Hepatic stellate cell (primary cell): ENCODE data around the gene ESRRA.
"Not testable (repeated sequence)": the region's sequence is repeated elsewhere in the genome, so short reads cannot be mapped to it uniquely, and the experiment has no call there.

Experiments used
- DNase-seq: peaks from one replicate; pipeline ENCODE4 v3.0.0; 2011; ENCODE audit warnings: low spot score

Gene ESRRA

GRCh38 chr11:64292460-64293254 is 12.7 kb upstream of the ESRRA start:
- DNase-seq: no peak

- DNase-seq: peak; percentile 63
Observed at GRCh38 chr11:64294774-64295173, 10.6 kb upstream of the ESRRA start.

GRCh38 chr11:64295760-64296159 is 9.6 kb upstream of the ESRRA start:
- DNase-seq: no peak

- no peak for DNase-seq
Observed at GRCh38 chr11:64296236-64296635, 9.1 kb upstream of the ESRRA start.

- no peak for DNase-seq
Observed at GRCh38 chr11:64296830-64297698, 8.3 kb upstream of the ESRRA start.

- DNase-seq: no peak
Observed at GRCh38 chr11:64297699-64298358, 7.5 kb upstream of the ESRRA start.

GRCh38 chr11:64298966-64299846 is 6.1 kb upstream of the ESRRA start:
- DNase-seq: no peak

- DNase-seq: no peak
Observed at GRCh38 chr11:64299847-64300648, 5.3 kb upstream of the ESRRA start, which contains the start of gene CATSPERZ. CATSPERZ (plus strand) TSS chr11:64300358; CDS start chr11:64300411, 53 bp downstream.

GRCh38 chr11:64303109-64304031 is 2.0 kb upstream of the ESRRA start:
- DNase-seq: no peak

- no peak for DNase-seq
Observed at GRCh38 chr11:64304032-64304315, 1.4 kb upstream of the ESRRA start.

GRCh38 chr11:64304316-64305072 is 830 bp upstream of the ESRRA start:
- DNase-seq: peak; percentile 95

- DNase-seq: no peak
Observed at GRCh38 chr11:64305691-64306562, 603 bp downstream of the ESRRA start.

GRCh38 chr11:64306563-64306875 is 1.2 kb downstream of the ESRRA start:
- no peak for DNase-seq

GRCh38 chr11:64306876-64307622 is 1.7 kb downstream of the ESRRA start:
- DNase-seq: no peak

GRCh38 chr11:64307795-64308194 is 2.5 kb downstream of the ESRRA start:
- DNase-seq: not testable (repeated sequence)

GRCh38 chr11:64312947-64313346 is 7.6 kb downstream of the ESRRA start:
- no peak for DNase-seq

GRCh38 chr11:64313491-64314145 is 8.3 kb downstream of the ESRRA start:
- no peak for DNase-seq
